Fibroblast of skin of abdomen (primary cell): ENCODE measurements around the gene PER3. TPM values are rescaled to one million over a fixed set of nuclear protein-coding genes. Genes with fewer than 3 reads are reported as not detected.

Experiments used
- DNase-seq: peaks from one replicate; pipeline ENCODE4 v3.0.0-alpha.2; 2013
- polyA plus RNA-seq, 2 experiments: library from polyadenylated mRNA; unstranded; fragments of 120-200 nt; gene quantifications; one replicate each; pipeline ENCODE4 v1.2.1, GENCODE V29; 2013; ENCODE audit not compliant: insufficient read length in 2 of 2

The PER3 gene
- polyA plus RNA-seq (2013, experiment 1 of 2; ENCODE audit: insufficient read length), result 9.2 TPM
- 8.5 TPM for polyA plus RNA-seq (2013, experiment 2 of 2; ENCODE audit: insufficient read length)

GRCh38 chr1:7783826-7784491, at the start of gene PER3:
Gene PER3 (plus strand): TSS chr1:7784291. CDS start chr1:7784878, 587 bp downstream.
- DNase-seq, result peak; percentile 97

- no peak for DNase-seq
Observed at GRCh38 chr1:7738044-7738443, 46.0 kb upstream of the PER3 start.

GRCh38 chr1:7743346-7743745, 40.7 kb upstream of the PER3 start:
- DNase-seq, result no peak

- DNase-seq, result no peak
Observed at GRCh38 chr1:7744882-7745281, 39.2 kb upstream of the PER3 start.

- no peak for DNase-seq
Observed at GRCh38 chr1:7745783-7746182, 38.3 kb upstream of the PER3 start.

GRCh38 chr1:7747605-7748004, 36.5 kb upstream of the PER3 start:
- DNase-seq, result no peak

GRCh38 chr1:7749126-7749525, 35.0 kb upstream of the PER3 start:
- no peak for DNase-seq

- no peak for DNase-seq
Observed at GRCh38 chr1:7751174-7751573, 32.9 kb upstream of the PER3 start.

- DNase-seq, result peak; percentile 61
Observed at GRCh38 chr1:7752512-7753417, 31.3 kb upstream of the PER3 start.

GRCh38 chr1:7753641-7754040, 30.4 kb upstream of the PER3 start:
- DNase-seq, result no peak

- DNase-seq, result no peak
Observed at GRCh38 chr1:7754234-7754633, 29.9 kb upstream of the PER3 start.

- no peak for DNase-seq
Observed at GRCh38 chr1:7755448-7755847, 28.6 kb upstream of the PER3 start.

- DNase-seq, result no peak
Observed at GRCh38 chr1:7760245-7760644, 23.8 kb upstream of the PER3 start.

- DNase-seq, result no peak
Observed at GRCh38 chr1:7761103-7761502, 23.0 kb upstream of the PER3 start.

- no peak for DNase-seq
Observed at GRCh38 chr1:7767176-7767575, 16.9 kb upstream of the PER3 start.

- DNase-seq, result no peak
Observed at GRCh38 chr1:7768583-7768982, 15.5 kb upstream of the PER3 start.

- DNase-seq, result no peak
Observed at GRCh38 chr1:7769673-7770412, 14.2 kb upstream of the PER3 start.

GRCh38 chr1:7770669-7770996, 13.5 kb upstream of the PER3 start:
- no peak for DNase-seq

- DNase-seq, result peak; percentile 75
Observed at GRCh38 chr1:7770997-7771822, 12.9 kb upstream of the PER3 start, which contains the start of gene VAMP3. Gene VAMP3 (plus strand): TSS chr1:7771296. CDS start chr1:7771384, 88 bp downstream.

GRCh38 chr1:7771823-7772299, 12.2 kb upstream of the PER3 start:
- DNase-seq, result no peak

GRCh38 chr1:7777591-7777990, 6.5 kb upstream of the PER3 start:
- DNase-seq, result no peak

- no peak for DNase-seq
Observed at GRCh38 chr1:7778133-7778628, 5.9 kb upstream of the PER3 start.
